ENCODE data around the gene KLHDC9.

The KLHDC9 gene

GRCh38 chr1:161091796-161092507 lies 6.2 kb upstream of the KLHDC9 start:
- no peak for TF ChIP-seq CTCF (conservative IDR thresholded peaks at IDR 0.05)
- no peak overlapping the region for H3K27ac ChIP-seq

GRCh38 chr1:161092621-161093028 lies 5.5 kb upstream of the KLHDC9 start:
- TF ChIP-seq CTCF (conservative IDR thresholded peaks at IDR 0.05) = no peak
- H3K27ac ChIP-seq = no peak overlapping the region

GRCh38 chr1:161094481-161094880 lies 3.7 kb upstream of the KLHDC9 start:
- no peak for TF ChIP-seq CTCF (conservative IDR thresholded peaks at IDR 0.05)
- no peak overlapping the region for H3K27ac ChIP-seq

- TF ChIP-seq CTCF (conservative IDR thresholded peaks at IDR 0.05) = no peak
- H3K27ac ChIP-seq = no peak overlapping the region
Measured at GRCh38 chr1:161095230-161095629, 2.9 kb upstream of the KLHDC9 start.

GRCh38 chr1:161096015-161096414 lies 2.1 kb upstream of the KLHDC9 start:
- TF ChIP-seq CTCF (conservative IDR thresholded peaks at IDR 0.05) = no peak
- no peak overlapping the region for H3K27ac ChIP-seq

GRCh38 chr1:161096530-161096929 lies 1.6 kb upstream of the KLHDC9 start:
- H3K27ac ChIP-seq = no peak overlapping the region
- no peak for TF ChIP-seq CTCF (conservative IDR thresholded peaks at IDR 0.05)

- no peak for TF ChIP-seq CTCF (conservative IDR thresholded peaks at IDR 0.05)
- H3K27ac ChIP-seq = peak overlapping the region; percentile 80
Measured at GRCh38 chr1:161099090-161099802, 1.1 kb downstream of the KLHDC9 start.

Data from VCaP (cell line).